Right lobe of liver (tissue), 6 donors: Measurements from ENCODE around the gene FHIP2A. TPM values are rescaled to one million over a fixed set of nuclear protein-coding genes. Genes with fewer than 3 reads are reported as not detected.

Experiments used
- ATAC-seq, 4 donors: fragments of 200-7000 bp; cut with Tn5 transposase; one replicate each; pipeline ENCODE4 v1.9.1; 2020; ENCODE audit warnings: mild to moderate bottlenecking in 4 of 4, moderate library complexity in 4 of 4
- DNase-seq, 3 donors: peaks; one replicate each; pipeline ENCODE4 v3.0.0-alpha.2; 2020
- H3K27ac ChIP-seq, 3 donors: fragments of 200-600 bp; one replicate each; pipeline ENCODE4 v1.8.0; 2022
- H3K27me3 ChIP-seq, 2 donors: fragments of 200-600 bp; one replicate each; pipeline ENCODE4 v1.8.0; 2022
- H3K36me3 ChIP-seq, 4 donors: fragments of 200-600 bp; sonication (generic) in 1 of 4; one replicate each; pipeline versions ENCODE4 v1.5.1 to v1.8.0; 2017 to 2022; ENCODE audit warnings: control low read depth in 1 of 4
- H3K4me1 ChIP-seq, 4 donors: fragments of 200-600 bp; sonication (generic) in 1 of 4; one replicate each; pipeline versions ENCODE4 v1.5.1 to v1.8.0; 2017 to 2022; ENCODE audit warnings: control low read depth in 1 of 4
- H3K4me3 ChIP-seq, 3 donors: fragments of 200-600 bp; one replicate each; pipeline ENCODE4 v1.8.0; 2022
- H3K9me3 ChIP-seq, 4 donors: fragments of 200-600 bp; sonication (generic) in 1 of 4; one replicate each; pipeline versions ENCODE4 v1.5.1 to v1.8.0; 2017 to 2022; ENCODE audit warnings: control low read depth in 1 of 4
- CTCF ChIP-seq, 4 donors: fragments of 200-600 bp in 3 of 4; fragments of 450-650 bp in 1 of 4; IDR thresholded peaks; one replicate each; pipeline versions ENCODE4 v1.5.1 to v1.8.0; 2016 to 2022; ENCODE audit warnings: antibody characterized with exemption in 4 of 4, mild to moderate bottlenecking in 2 of 4
- POLR2A ChIP-seq: fragments of 450-650 bp; IDR thresholded peaks from one replicate; pipeline ENCODE4 v1.6.1; 2017; ENCODE audit warnings: antibody characterized with exemption, mild to moderate bottlenecking
- WGBS: methylation state at CpG from one replicate; pipeline ENCODE4 v1.1.6; 2018; ENCODE audit warnings: low coverage, low lambda C conversion rate; ENCODE audit not compliant: insufficient coverage; ENCODE audit errors: missing lambda C conversion rate; 5-methylcytosine and 5-hydroxymethylcytosine counted together
- intact Hi-C, 2 donors: fragments of 100-400 bp; cut with DNase I; formaldehyde crosslinking; loops; one replicate each; pipeline versions ENCODE4 v1.11.2 to v1.14.1; 2022
- total RNA-seq, 6 experiments: library from RNA; depleted of rRNA in 2 of 6; stranded (reverse); fragments of >200 nt in 2 of 6; fragmentation: NEBNext Ultra II Directional in 3 of 6; extraction: Animal tissue kit (Norgen Biotek cat#: 25700) in 3 of 6; gene quantifications; one replicate each; pipeline versions ENCODE4 v1.1.0 to v1.2.4, GENCODE V29; 2016 to 2023
- donor health status: DM: no; HTN: yes; CAD: no.
- donor health status: DM: no; HTN: no; CAD: no.
- donor health status: DM: no; HTN: no; CAD: no.
- donor health status: DM: no; HTN: yes; CAD: no.
- donor health status: DM: no; HTN: yes; CAD: no.

FHIP2A gene
- total RNA-seq, 6 experiments from 2014 or later = 17.4 to 22.8 (median 21.7) TPM

GRCh38 chr10:114777415-114777814 is 44.2 kb upstream of the FHIP2A start:
- intact Hi-C loops = no loop called here
- WGBS = no CpG with 5 or more reads among the region's 1 CpG
- H3K4me1 ChIP-seq = no peaks in the 10 kb centered on the region
- ATAC-seq = no peak
- H3K9me3 ChIP-seq = no peaks in the 10 kb centered on the region
- H3K36me3 ChIP-seq = no peaks in the 10 kb centered on the region
- H3K27ac ChIP-seq = no peak overlapping the region
- TF ChIP-seq POLR2A = no peak
- TF ChIP-seq CTCF (IDR thresholded peaks at IDR 0.05) = no peak
- no peaks in the 10 kb centered on the region for H3K27me3 ChIP-seq
- H3K4me3 ChIP-seq = no peak overlapping the region
- DNase-seq = no peak

GRCh38 chr10:114779803-114780576 is 41.6 kb upstream of the FHIP2A start:
- intact Hi-C loops = loop anchor here in 1 of 2 donors (10.0 kb wide), 1 partner anchor 235 kb away; no protein-coding TSS in a partner anchor

GRCh38 chr10:114780577-114781184 is 40.9 kb upstream of the FHIP2A start:
- no peak for TF ChIP-seq POLR2A
- no peak for TF ChIP-seq CTCF (IDR thresholded peaks at IDR 0.05)
- H3K27me3 ChIP-seq = no peaks in the 10 kb centered on the region
- H3K4me3 ChIP-seq = no peak overlapping the region
- no peak for DNase-seq
- intact Hi-C loops = loop anchor here in 1 of 2 donors (10.0 kb wide), 1 partner anchor 236 kb away; no protein-coding TSS in a partner anchor
- ATAC-seq = no peak
- H3K9me3 ChIP-seq = no peaks in the 10 kb centered on the region
- peaks cover 0 to 7% (median 0%) of the 10 kb centered on the region in 4 donors for H3K4me1 ChIP-seq
- no peaks in the 10 kb centered on the region for H3K36me3 ChIP-seq
- WGBS = 78% methylated on average over 2 of the region's 2 CpGs
- no peak overlapping the region for H3K27ac ChIP-seq

More at GRCh38 chr10:114779803-114780576, 41.6 kb upstream of the FHIP2A start:
- ATAC-seq = peak in 1 of 4 donors; percentile 85
- no peaks in the 10 kb centered on the region for H3K9me3 ChIP-seq
- 62% methylated on average over 3 of the region's 3 CpGs for WGBS
- peaks cover 0 to 4% (median 0%) of the 10 kb centered on the region in 4 donors for H3K4me1 ChIP-seq
- H3K27me3 ChIP-seq = no peaks in the 10 kb centered on the region
- DNase-seq = no peak
- no peaks in the 10 kb centered on the region for H3K36me3 ChIP-seq
- no peak overlapping the region for H3K27ac ChIP-seq
- no peak overlapping the region for H3K4me3 ChIP-seq
- TF ChIP-seq CTCF (IDR thresholded peaks at IDR 0.05) = no peak
- no peak for TF ChIP-seq POLR2A

GRCh38 chr10:114782666-114783065 is 38.9 kb upstream of the FHIP2A start:
- Histone ChIP-seq H3K36me3 (no peaks in the 10 kb centered on the region), H3K9me3 (no peaks in the 10 kb centered on the region), H3K27ac (no peak overlapping the region), H3K27me3 (no peaks in the 10 kb centered on the region), H3K4me1 (peaks cover 0 to 7% (median 0%) of the 10 kb centered on the region in 4 donors), H3K4me3 (no peak overlapping the region)
- DNase-seq = no peak
- 74% methylated on average over 4 of the region's 7 CpGs for WGBS
- TF ChIP-seq CTCF (IDR thresholded peaks at IDR 0.05) = no peak
- TF ChIP-seq POLR2A = no peak
- intact Hi-C loops = loop anchor here in 1 of 2 donors (10.0 kb wide), 1 partner anchor 238 kb away; no protein-coding TSS in a partner anchor
- ATAC-seq = no peak
